HepG2 (cell line): ENCODE results near the gene TBC1D20. TPM values are rescaled to one million over a fixed set of nuclear protein-coding genes. Genes with fewer than 3 reads are reported as not detected.

Experiments
- ELF3 ChIP-seq: IDR thresholded peaks from 2 replicates; pipeline ENCODE4 v1.6.1; 2016; ENCODE audit warnings: missing genetic modification reagents, missing compliant biosample characterization
- EP300 ChIP-seq, 3 experiments: sonication (generic) in 1 of 3; formaldehyde crosslinking in 1 of 3; IDR thresholded peaks; 2 replicates each; pipeline versions ENCODE4 v1.5.1 to v1.6.1; 2011 to 2020; ENCODE audit warnings: low read depth in 2 of 3, low read length in 2 of 3, borderline replicate concordance in 1 of 3, improper control_type of control experiment in 1 of 3, mild to moderate bottlenecking in 1 of 3, missing genetic modification reagents in 1 of 3, moderate library complexity in 1 of 3
- JUND ChIP-seq: sonication (generic); formaldehyde crosslinking; IDR thresholded peaks from 2 replicates; pipeline ENCODE4 v1.8.0; 2022; ENCODE audit warnings: mild to moderate bottlenecking, missing genetic modification reagents
- PAF1 ChIP-seq: IDR thresholded peaks from 2 replicates; pipeline ENCODE4 v1.6.1; 2016; ENCODE audit warnings: missing genetic modification reagents, missing compliant biosample characterization
- PREB ChIP-seq: sonication (generic); formaldehyde crosslinking; IDR thresholded peaks from 2 replicates; pipeline ENCODE4 v1.4.0; 2020; ENCODE audit warnings: missing genetic modification reagents
- SNAPC4 ChIP-seq: sonication (generic); formaldehyde crosslinking; IDR thresholded peaks from 2 replicates; pipeline ENCODE4 v1.4.0; 2020; ENCODE audit warnings: mild to moderate bottlenecking, missing genetic modification reagents
- TFAP4 ChIP-seq: sonication (generic); IDR thresholded peaks from 2 replicates; pipeline ENCODE4 v1.6.1; 2016; ENCODE audit warnings: low read depth, borderline replicate concordance
- TP53 ChIP-seq: sonication (generic); formaldehyde crosslinking; conservative IDR thresholded peaks from 2 replicates; pipeline ENCODE4 v1.4.0; 2020; ENCODE audit warnings: missing genetic modification reagents
- ZBTB37 ChIP-seq: sonication (generic); formaldehyde crosslinking; IDR thresholded peaks from 2 replicates; pipeline ENCODE4 v1.4.0; 2020; ENCODE audit warnings: mild to moderate bottlenecking, missing genetic modification reagents
- ZNF253 ChIP-seq: sonication (generic); formaldehyde crosslinking; IDR thresholded peaks from 2 replicates; pipeline ENCODE4 v1.8.0; 2022; ENCODE audit warnings: mild to moderate bottlenecking, missing genetic modification reagents, borderline replicate concordance
- ZNF605 ChIP-seq: sonication (generic); formaldehyde crosslinking; IDR thresholded peaks from 2 replicates; pipeline ENCODE4 v1.8.0; 2022; ENCODE audit warnings: mild to moderate bottlenecking, missing genetic modification reagents
- ZNF713 ChIP-seq: sonication (generic); formaldehyde crosslinking; IDR thresholded peaks from 2 replicates; pipeline ENCODE4 v1.4.0; 2020; ENCODE audit warnings: mild to moderate bottlenecking, missing genetic modification reagents
- polyA plus RNA-seq, 8 experiments: library from polyadenylated mRNA; depleted of rRNA in 3 of 8; stranded (reverse) in 7 of 8; unstranded in 1 of 8; fragments of >200 nt; fragmentation: Illumina TruSeq in 4 of 8; extraction: Trizol in 4 of 8; gene quantifications; 2 replicates each; pipeline versions ENCODE4 v1.2.1 to v1.2.3, GENCODE V29; 2011 to 2016; ENCODE audit warnings: low read depth in 4 of 8, missing spikeins in 1 of 8, mixed read lengths in 1 of 8; ENCODE audit not compliant: insufficient read depth in 1 of 8
- total RNA-seq, 5 experiments: library from RNA; depleted of rRNA; stranded (reverse); fragments of >200 nt; fragmentation: Illumina TruSeq; extraction: Trizol; gene quantifications; 2 replicates each; pipeline ENCODE4 v1.2.3, GENCODE V29; 2016; ENCODE audit warnings: low read depth in 1 of 5
- TF ChIP-seq, protein P1 (sequence below): IDR thresholded peaks from 2 replicates; pipeline ENCODE4 v1.6.1; 2012; ENCODE audit warnings: low read length, improper control_type of control experiment
- TF ChIP-seq, protein P2 (sequence below): sonication (generic); formaldehyde crosslinking; IDR thresholded peaks from 2 replicates; pipeline ENCODE4 v1.8.1; 2022; ENCODE audit warnings: mild to moderate bottlenecking, missing genetic modification reagents

The TBC1D20 gene
- total and polyA plus RNA-seq, 2 of the 13 experiments (the other 11 are each of a cell fraction or from before 2014, with no cell fraction given) = 36.6 to 47.1 TPM

- TF ChIP-seq SNAPC4 (CRISPR knock-in tag) (no peak), PREB (no peak), TP53 (CRISPR knock-in tag) (no peak), ZNF605 (CRISPR knock-in tag) (peak; percentile 4; the same call in 1 of the 2 replicates), ELF3 (CRISPR knock-in tag) (peak; percentile 96), PAF1 (peak; percentile 61), JUND (CRISPR knock-in tag) (peak; percentile 86), ZNF253 (CRISPR knock-in tag) (0 out of 2 replicates have a peak, but pooled peaks have one; percentile 24), ZNF713 (CRISPR knock-in tag) (no peak), EP300 (IDR thresholded peaks at IDR 0.05; ENCODE audit: low read depth in 2 of 2, low read length in 2 of 2) (peak; percentile 95 to 98), EP300 (CRISPR knock-in tag; IDR thresholded peaks at IDR 0.05; ENCODE audit: borderline replicate concordance) (peak; percentile 95), TFAP4 (peak; percentile 77; the same call in 1 of the 2 replicates), ZBTB37 (CRISPR knock-in tag) (peak; percentile 57; the same call in 1 of the 2 replicates)
- TF ChIP-seq, protein P1, sequence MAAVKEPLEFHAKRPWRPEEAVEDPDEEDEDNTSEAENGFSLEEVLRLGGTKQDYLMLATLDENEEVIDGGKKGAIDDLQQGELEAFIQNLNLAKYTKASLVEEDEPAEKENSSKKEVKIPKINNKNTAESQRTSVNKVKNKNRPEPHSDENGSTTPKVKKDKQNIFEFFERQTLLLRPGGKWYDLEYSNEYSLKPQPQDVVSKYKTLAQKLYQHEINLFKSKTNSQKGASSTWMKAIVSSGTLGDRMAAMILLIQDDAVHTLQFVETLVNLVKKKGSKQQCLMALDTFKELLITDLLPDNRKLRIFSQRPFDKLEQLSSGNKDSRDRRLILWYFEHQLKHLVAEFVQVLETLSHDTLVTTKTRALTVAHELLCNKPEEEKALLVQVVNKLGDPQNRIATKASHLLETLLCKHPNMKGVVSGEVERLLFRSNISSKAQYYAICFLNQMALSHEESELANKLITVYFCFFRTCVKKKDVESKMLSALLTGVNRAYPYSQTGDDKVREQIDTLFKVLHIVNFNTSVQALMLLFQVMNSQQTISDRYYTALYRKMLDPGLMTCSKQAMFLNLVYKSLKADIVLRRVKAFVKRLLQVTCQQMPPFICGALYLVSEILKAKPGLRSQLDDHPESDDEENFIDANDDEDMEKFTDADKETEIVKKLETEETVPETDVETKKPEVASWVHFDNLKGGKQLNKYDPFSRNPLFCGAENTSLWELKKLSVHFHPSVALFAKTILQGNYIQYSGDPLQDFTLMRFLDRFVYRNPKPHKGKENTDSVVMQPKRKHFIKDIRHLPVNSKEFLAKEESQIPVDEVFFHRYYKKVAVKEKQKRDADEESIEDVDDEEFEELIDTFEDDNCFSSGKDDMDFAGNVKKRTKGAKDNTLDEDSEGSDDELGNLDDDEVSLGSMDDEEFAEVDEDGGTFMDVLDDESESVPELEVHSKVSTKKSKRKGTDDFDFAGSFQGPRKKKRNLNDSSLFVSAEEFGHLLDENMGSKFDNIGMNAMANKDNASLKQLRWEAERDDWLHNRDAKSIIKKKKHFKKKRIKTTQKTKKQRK = no peak
- TF ChIP-seq, protein P2, sequence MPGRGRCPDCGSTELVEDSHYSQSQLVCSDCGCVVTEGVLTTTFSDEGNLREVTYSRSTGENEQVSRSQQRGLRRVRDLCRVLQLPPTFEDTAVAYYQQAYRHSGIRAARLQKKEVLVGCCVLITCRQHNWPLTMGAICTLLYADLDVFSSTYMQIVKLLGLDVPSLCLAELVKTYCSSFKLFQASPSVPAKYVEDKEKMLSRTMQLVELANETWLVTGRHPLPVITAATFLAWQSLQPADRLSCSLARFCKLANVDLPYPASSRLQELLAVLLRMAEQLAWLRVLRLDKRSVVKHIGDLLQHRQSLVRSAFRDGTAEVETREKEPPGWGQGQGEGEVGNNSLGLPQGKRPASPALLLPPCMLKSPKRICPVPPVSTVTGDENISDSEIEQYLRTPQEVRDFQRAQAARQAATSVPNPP = peak; percentile 85; the same call in 1 of the 2 replicates
These were observed 65.5 kb downstream of the TBC1D20 start (continued) for GRCh38 chr20:396619-397431.
